HG03280 (cell line): ENCODE data around the gene NFIX.

ENCODE experiments used
- ATAC-seq: cut with Tn5 transposase; IDR thresholded peaks from one replicate; pipeline ENCODE4 v1.9.1; 2021; ENCODE audit warnings: mild to moderate bottlenecking, moderate library complexity; ENCODE audit not compliant: unreplicated experiment

The NFIX gene

GRCh38 chr19:13018035-13018914 lies 23.0 kb downstream of the NFIX start:
- ATAC-seq: no peak

- no peak for ATAC-seq
These were observed 24.1 kb downstream of the NFIX start for GRCh38 chr19:13019332-13019731.

GRCh38 chr19:13020002-13020414 lies 24.7 kb downstream of the NFIX start:
- no peak for ATAC-seq

DNA sequence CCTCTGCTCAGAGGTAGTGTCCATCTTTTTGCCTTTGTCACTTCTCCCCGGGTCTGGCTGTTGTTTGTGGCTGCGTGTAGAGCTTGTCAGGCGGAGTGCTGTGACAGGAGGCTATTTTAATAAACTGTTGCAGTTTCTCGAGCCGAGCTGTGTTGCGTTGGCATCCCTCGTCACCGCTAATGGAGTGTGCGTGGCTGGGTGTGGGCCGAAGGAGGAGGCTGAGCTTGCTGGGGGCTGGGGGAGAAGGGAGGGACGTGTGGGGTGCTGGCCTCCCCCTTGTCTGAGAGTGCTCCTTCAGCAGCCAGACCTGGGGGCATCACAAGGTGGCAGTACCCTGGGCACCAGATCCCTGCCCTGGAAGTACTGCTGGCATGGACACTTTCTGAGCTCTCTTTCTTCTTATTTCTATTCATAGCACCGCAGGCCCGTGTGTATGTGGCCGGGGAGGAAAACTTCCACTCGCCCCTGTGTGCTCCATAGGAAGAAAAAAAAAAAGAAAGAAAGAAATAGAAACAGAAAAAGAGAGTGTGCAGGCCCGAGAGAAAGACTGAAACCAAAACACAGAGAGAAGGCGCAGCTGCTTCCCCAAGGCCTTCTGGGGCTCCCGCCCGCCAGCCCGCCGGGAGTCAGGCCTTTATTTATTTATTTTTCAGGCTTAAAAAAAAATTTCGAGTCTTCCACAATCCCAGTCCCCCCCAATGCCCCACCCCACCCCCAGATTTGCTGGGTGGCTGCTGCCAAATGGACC lies 27.0 kb downstream of the NFIX start:
- ATAC-seq: no peak

DNA sequence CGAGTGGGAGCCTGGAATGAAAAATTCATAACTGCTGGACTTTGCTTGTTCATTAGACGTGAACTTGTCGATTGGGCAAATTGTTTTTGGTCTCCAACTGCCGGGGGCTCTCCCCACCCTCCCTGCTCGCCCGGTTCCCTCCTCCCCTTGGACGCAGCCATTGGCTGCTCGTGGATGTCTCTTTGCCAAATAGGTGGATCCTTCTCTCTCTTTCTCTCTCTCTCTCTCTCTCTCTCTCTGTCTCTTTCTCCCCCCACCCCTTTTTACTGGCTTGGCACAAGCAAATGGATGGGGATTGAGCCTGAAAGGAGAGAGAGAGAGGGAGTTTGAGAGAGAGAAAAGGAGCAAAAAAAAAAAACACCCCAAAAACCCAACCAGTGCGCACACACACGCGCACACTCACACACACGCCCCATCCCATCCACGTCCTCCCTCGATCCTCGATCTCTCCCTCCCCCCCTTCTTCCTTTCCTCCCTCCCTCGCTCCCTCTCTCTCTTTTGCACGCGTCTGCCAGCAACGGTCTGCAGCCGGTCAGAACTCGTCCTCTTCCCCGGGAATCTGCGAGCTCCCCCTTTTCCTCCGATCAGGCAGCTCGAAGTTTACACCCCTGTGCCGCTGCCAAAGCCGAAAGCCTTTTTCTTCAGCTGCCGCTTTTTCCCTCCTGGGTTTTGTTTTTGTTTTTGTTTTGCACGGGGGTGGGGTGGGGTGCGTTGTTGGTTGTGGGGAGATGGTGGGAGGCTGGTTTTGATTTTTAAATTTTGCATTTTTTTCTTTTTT lies 27.8 kb downstream of the NFIX start:
- ATAC-seq: no peak

DNA sequence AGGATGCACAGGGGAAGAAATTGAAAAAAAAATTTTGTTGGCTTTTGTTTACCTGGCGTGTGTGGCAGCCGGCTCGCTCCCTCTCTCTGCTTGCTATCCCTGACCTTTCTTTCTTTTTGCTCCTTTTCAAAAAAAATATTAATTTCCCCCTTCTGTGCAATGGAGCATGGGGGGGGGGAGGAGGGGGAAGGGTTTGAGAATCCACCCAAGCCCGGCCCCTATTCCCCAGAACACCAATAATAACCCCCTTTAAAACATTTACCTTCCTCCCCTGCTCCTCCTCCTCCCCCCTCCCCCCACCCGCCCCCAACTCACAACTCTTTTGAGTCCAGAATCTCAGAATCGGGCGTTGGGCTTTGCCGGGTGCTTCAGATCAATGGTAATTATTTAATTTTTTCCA lies 28.4 kb downstream of the NFIX start:
- ATAC-seq: no peak

- ATAC-seq: no peak
These were observed 29.1 kb downstream of the NFIX start for GRCh38 chr19:13024126-13024950.

GRCh38 chr19:13024951-13025697 lies 29.8 kb downstream of the NFIX start:
- no peak for ATAC-seq

GRCh38 chr19:13025819-13026456 lies 30.7 kb downstream of the NFIX start:
- ATAC-seq: no peak

- ATAC-seq: no peak
These were observed 31.4 kb downstream of the NFIX start for GRCh38 chr19:13026462-13027370.

GRCh38 chr19:13027557-13027956 lies 32.3 kb downstream of the NFIX start:
- no peak for ATAC-seq

DNA sequence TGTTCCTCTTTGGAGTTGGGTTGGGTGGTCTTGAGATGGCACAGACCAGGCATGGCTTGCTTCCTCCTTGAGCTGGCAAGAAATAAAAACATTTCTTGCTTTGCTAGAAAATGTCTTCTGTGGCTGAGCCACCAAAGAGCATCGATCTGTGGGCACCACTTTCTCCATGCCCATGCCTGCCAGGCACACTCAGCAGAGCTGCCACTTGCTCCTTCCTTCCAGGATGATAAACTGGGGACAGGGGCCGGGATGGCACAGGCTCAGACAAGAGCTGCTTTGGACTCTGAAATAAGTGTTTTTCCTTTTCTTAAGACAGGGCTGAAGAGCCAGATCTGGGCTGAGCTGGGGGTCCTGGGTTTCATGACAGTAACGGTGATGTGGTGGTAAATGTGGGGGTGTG lies 32.8 kb downstream of the NFIX start:
- ATAC-seq: no peak

GRCh38 chr19:13029301-13029880 lies 34.1 kb downstream of the NFIX start:
- ATAC-seq: no peak

DNA sequence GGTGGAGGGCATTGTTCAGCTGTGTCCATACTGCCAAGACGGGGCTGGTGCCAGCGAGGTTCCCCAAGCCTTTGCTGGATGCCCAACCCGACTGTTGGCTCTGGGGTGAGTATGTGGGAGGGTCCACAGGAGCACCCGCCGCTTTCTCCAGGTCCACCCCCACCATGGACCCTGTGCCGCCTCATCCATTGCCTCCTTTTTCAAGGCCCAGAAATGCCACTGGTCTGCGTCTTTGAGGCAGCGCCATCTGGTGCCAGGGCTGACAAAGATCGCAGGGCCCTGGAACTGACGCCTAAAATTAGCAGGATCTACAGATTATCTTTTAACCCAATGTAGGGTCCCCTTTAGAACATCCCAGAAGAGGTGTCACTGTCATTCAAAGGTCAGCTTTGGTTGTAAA lies 34.6 kb downstream of the NFIX start:
- no peak for ATAC-seq

- ATAC-seq: no peak
These were observed 36.8 kb downstream of the NFIX start for GRCh38 chr19:13031917-13032623.

DNA sequence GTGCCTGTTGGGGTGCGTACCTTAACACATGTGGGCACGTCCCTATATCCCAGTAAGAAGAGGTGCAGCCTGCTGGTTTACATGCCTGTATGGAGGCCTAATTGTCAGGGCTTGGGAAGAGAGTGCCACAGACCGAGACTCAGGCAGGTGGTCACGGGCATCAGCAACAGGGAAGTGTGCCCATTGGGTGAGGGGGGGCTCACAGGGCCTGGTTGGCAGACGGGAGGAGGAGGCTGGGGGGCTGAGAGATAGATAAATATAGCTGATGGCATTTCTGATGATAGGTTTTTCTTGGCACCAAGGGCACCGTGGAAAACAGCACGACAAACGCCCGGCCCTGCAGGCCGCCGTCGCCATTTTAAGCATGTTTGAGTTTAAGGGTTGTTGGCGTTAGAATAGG lies 37.6 kb downstream of the NFIX start:
- ATAC-seq: no peak

DNA sequence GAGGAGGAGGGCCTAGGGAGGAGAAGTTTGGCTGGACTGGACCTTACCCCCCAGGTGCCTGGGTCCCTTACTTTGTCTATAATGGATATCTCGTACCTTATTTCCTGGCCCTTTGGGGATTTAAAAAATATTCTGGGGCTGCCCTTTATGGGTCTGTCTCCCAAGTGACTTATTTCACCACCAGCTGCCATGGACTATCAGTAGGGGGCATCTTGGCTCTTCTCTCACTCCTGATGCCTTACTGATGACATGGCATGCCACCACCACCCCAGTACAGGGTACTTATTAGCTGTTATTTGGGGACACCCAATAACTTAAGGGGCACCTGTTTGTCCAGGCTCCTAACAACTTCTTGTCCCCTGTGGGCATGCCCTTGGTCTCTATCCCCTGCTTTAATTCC lies 38.0 kb downstream of the NFIX start:
- no peak for ATAC-seq
